ENCODE measurements around the gene C1orf185. TPM values are rescaled to one million over a fixed set of nuclear protein-coding genes. Genes with fewer than 3 reads are reported as not detected.

C1orf185 gene
- total and polyA plus RNA-seq, 4 donors = not detected

GRCh38 chr1:51100264-51100880 lies 1.7 kb upstream of the C1orf185 start:
- no peaks in the 10 kb centered on the region for H3K4me1 ChIP-seq (ENCODE audit: control insufficient read depth in 4 of 4, insufficient read depth in 4 of 4, low read length in 3 of 4)
- H3K36me3 ChIP-seq (ENCODE audit: control insufficient read depth in 4 of 4, insufficient read depth in 3 of 4, low read depth in 1 of 4, low read length in 3 of 4) = no peaks in the 10 kb centered on the region
- no peak overlapping the region for H3K27ac ChIP-seq (ENCODE audit: low read depth in 1 of 2, low read length in 2 of 2)
- WGBS = 71% methylated on average over 3 of the region's 3 CpGs
- no peak for DNase-seq (ENCODE audit: low spot score)
- no peak overlapping the region for H3K4me3 ChIP-seq (ENCODE audit: low read depth in 1 of 3, low read length in 3 of 3)
- H3K9me3 ChIP-seq (ENCODE audit: control insufficient read depth in 4 of 4, low read length in 3 of 4) = peaks cover 0 to 1% (median 0%) of the 10 kb centered on the region in 4 donors
- TF ChIP-seq FOXA1 (IDR thresholded peaks at IDR 0.05) (no peak), JUND (IDR thresholded peaks at IDR 0.05) (no peak), TAF1 (conservative IDR thresholded peaks at IDR 0.05) (no peak), REST (IDR thresholded peaks at IDR 0.05) (no peak), CTCF (IDR thresholded peaks at IDR 0.05; ENCODE audit: low read depth, low read length, missing input control) (no peak), FOXA2 (IDR thresholded peaks at IDR 0.05) (no peak), ATF3 (IDR thresholded peaks at IDR 0.05) (no peak), HNF4A (conservative IDR thresholded peaks at IDR 0.05) (no peak), YY1 (IDR thresholded peaks at IDR 0.05) (no peak), MAX (IDR thresholded peaks at IDR 0.05) (no peak), NR2F2 (IDR thresholded peaks at IDR 0.05) (no peak)
- peaks cover 0 to 2% (median 0%) of the 10 kb centered on the region in 4 donors for H3K27me3 ChIP-seq (ENCODE audit: control insufficient read depth in 4 of 4, insufficient read depth in 4 of 4, low read length in 3 of 4)
- H3K9ac ChIP-seq (ENCODE audit: low read depth in 1 of 2, low read length in 2 of 2) = no peak overlapping the region

- H3K36me3 ChIP-seq (ENCODE audit: control insufficient read depth in 4 of 4, insufficient read depth in 3 of 4, low read depth in 1 of 4, low read length in 3 of 4) = no peaks in the 10 kb centered on the region
- no peak for TF ChIP-seq FOXA2 (IDR thresholded peaks at IDR 0.05)
- TF ChIP-seq CTCF (IDR thresholded peaks at IDR 0.05; ENCODE audit: low read depth, low read length, missing input control) = no peak
- no peak for TF ChIP-seq ZBTB33 (IDR thresholded peaks at IDR 0.05)
- no peak for TF ChIP-seq EGR1 (IDR thresholded peaks at IDR 0.05; ENCODE audit: low read depth in 2 of 2)
- TF ChIP-seq TAF1 (conservative IDR thresholded peaks at IDR 0.05) = no peak
- no peak for TF ChIP-seq ATF3 (IDR thresholded peaks at IDR 0.05)
- TF ChIP-seq YY1 (IDR thresholded peaks at IDR 0.05) = no peak
- TF ChIP-seq NR2F2 (IDR thresholded peaks at IDR 0.05) = no peak
- no peak for TF ChIP-seq HNF4G (IDR thresholded peaks at IDR 0.05)
- no peak for TF ChIP-seq RXRA (IDR thresholded peaks at IDR 0.05)
- TF ChIP-seq RAD21 (IDR thresholded peaks at IDR 0.05) = no peak
- no peak for TF ChIP-seq SP1 (IDR thresholded peaks at IDR 0.05)
- TF ChIP-seq HNF4A (conservative IDR thresholded peaks at IDR 0.05) = no peak
- peaks cover 0 to 1% (median 0%) of the 10 kb centered on the region in 4 donors for H3K4me1 ChIP-seq (ENCODE audit: control insufficient read depth in 4 of 4, insufficient read depth in 4 of 4, low read length in 3 of 4)
- no peaks in the 10 kb centered on the region for H3K9me3 ChIP-seq (ENCODE audit: control insufficient read depth in 4 of 4, low read length in 3 of 4)
- H3K4me3 ChIP-seq (ENCODE audit: low read depth in 1 of 3, low read length in 3 of 3) = no peak overlapping the region
- no peaks in the 10 kb centered on the region for H3K27me3 ChIP-seq (ENCODE audit: control insufficient read depth in 4 of 4, insufficient read depth in 4 of 4, low read length in 3 of 4)
- no peak for DNase-seq (ENCODE audit: low spot score)
- H3K9ac ChIP-seq (ENCODE audit: low read depth in 1 of 2, low read length in 2 of 2) = no peak overlapping the region
- WGBS = 88% methylated on average over 6 of the region's 6 CpGs
- no peak overlapping the region for H3K27ac ChIP-seq (ENCODE audit: low read depth in 1 of 2, low read length in 2 of 2)
Observed at GRCh38 chr1:51114137-51114536, 12.1 kb downstream of the C1orf185 start.
